Measurements from ENCODE around the gene DCN.

The DCN gene

DNA sequence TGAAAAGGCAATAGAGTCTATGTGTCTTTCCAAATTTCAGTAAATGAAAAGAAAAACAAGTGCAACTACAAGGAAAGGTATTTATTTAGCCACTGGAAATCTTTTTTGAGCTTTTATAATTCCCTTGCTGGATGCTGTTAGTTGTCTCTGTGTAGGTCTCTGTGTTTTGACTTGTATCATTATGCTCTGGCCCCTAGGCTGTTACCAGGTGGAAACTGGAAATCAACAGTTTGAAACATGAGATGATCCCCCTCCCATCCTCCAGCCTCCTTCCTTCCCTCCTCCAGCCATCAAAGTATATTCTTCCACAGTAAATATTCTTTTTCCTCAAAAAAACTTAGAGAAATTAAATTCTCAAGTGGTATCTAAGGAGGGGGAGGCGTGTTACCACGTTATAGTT, 934 bp upstream of the DCN start:
- no peak for DNase-seq

DNA sequence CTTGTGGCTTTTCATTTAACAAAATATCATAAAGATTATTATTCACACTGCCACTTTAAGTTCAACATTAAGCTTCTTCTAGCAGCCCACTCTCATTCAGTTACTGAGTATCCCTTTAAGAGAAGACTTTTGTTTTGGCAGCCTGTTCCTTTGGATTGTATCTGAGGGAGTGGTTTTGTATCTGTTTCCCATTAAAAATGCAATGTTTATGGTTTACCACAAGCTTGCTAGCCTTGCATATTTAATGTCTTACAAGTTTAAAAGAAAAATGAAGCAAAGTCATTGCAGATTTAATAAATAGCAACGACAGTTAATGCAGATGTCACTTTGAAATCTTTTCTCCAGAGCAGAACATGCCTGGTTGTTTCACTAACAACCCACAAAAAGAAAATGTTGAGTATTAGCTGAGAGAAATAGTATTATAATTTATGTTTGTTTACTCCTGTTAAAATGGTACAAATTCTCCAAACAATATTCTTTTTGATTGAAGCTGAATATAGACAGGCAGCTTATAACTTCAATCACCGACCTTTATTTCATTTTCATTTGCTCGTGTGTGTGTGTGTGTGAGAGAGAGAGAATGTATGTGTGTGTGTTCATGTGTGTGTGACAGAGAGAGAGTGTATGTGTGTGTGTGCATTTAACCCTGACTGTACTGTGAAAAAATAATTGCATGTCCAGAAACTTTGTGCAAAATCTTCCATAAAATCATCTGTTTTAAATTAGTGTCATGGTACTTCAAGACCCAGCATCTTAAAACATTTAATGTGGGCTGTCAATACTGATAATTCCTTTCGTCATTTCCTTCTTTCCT, 1.8 kb downstream of the DCN start:
- DNase-seq = no peak

DNA sequence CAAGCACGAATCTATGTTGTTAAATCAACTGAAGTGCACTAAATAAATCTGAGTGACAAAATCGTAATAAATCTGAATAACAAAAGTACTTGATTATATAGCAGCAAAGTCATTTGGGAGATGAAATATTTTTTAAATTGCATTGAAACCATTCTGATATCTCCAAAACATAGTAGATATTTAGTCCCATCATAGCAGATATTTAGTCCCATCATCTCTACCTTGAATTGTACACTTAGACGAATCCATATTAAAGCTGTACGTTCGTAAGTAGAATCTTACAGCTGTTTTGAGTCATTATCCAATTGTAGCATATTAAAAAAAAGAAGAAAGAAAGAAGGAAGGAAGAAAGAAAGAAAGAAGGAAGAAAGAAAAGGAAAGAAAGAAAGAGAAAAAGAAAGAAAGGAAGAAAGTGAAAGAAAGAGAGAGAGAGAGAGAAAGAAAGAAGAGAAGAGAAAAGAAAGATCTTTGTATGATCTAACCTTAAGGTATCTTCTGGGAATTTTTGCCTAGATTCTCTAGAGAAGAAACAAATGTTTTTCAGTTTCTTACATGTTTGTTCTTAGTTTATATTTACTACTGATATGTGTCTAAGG, 2.6 kb downstream of the DCN start:
- DNase-seq = no peak

DNA sequence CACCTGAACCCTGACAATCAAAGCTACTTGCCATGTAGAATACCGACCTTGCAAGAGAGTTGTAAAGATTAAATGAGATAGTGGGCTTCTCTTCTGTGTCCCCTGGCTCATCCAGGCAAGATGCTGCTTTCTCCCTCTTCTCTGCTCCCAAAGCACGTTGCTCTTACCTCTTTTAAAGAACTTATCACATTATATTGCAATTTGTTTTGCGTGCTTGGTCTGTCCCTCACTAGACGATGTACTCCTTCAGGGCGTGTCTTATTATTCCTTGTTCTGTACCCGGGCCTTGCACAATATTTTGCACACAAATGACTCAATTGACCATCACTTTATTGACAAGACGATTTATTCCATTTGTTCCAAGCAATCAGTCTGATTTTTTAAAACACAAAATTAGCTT, 3.3 kb downstream of the DCN start:
- no peak for DNase-seq

GRCh38 chr12:91178781-91179180, 3.8 kb downstream of the DCN start:
- no peak for DNase-seq

DNA sequence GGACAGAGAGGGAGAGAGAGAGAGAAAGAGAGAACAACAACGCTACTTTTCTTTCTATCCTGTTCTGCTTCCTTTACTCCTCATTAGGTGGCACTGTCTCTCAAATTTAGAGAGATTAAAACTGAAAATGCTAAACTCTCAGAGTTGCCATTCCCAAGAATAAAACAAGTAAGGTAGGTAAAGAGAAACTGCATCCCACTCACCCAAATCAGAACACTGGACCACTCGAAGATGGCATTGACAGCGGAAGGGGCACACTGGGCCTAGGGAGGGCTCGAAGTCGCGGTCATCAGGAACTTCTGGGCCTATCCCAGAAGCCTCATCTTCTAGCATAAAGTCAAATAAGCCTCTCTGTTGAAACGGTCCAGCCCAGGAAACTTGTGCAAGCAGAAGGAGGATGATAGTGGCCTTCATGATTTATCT, 4.5 kb downstream of the DCN start:
- DNase-seq = no peak

DNA sequence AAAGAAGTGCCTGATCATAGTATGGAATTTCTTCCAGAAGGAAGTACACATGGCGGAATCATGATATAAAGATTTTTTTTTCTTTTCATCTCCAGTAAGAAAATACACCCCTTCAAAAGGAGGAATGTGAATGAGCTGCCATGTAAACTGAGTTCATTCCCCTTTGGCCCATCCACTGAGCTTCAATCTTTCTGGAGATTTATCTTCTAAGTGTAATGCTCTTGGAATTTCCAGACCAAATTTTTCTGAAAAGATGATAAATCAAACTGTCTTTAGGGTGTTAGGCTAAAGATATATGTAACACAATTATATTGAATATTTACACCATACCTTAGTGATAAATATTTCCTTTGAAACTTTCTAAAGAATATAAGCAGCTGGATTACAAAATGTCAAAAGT, 5.2 kb downstream of the DCN start:
- DNase-seq = no peak

- no peak for DNase-seq
These were observed 5.7 kb downstream of the DCN start for GRCh38 chr12:91176915-91177314.

- no peak for DNase-seq
These were observed 6.3 kb downstream of the DCN start for GRCh38 chr12:91176358-91176757.

DNA sequence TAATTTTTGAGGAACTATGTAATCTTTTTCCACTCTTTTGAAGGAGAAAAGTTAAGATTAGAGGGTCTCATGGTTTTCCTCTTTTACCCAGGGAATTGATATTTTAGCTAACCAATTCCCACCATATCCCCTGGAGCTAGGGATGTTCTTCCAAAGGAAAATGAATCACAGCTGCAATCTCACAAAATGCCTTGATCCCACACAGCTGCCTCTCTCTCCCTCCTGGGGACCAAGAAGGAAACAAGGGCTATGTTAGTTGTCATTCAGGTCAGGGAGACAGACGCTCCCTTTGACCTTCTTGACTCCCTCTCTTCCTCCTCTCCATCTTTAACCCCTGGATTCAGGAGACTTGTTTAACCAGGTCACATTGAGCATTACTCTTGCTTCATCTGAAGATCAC, 9.5 kb downstream of the DCN start:
- DNase-seq = no peak

- DNase-seq = no peak
These were observed 10.5 kb downstream of the DCN start for GRCh38 chr12:91172096-91172495.

DNA sequence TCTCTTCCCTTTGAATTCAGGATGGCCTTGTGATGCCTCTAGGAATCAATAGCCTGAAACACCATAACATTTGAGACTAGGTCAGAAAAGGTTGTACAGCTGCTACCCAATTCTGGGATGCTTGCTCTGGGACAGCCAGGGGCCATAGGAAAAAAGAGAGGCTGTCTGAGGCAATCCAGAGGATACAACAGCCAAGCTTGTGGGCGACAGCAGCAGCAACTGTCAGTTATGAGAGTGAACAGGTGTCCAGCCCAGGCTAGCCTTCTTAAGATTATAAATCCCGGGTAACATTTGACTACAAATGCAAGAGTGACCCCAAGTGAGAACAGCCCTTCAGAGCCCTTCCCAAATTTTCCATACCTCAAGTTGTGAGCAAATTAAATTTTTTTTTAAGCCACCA, 11.1 kb downstream of the DCN start:
- DNase-seq = no peak

- DNase-seq = no peak
These were observed 19.5 kb downstream of the DCN start for GRCh38 chr12:91163116-91163515.

DNA sequence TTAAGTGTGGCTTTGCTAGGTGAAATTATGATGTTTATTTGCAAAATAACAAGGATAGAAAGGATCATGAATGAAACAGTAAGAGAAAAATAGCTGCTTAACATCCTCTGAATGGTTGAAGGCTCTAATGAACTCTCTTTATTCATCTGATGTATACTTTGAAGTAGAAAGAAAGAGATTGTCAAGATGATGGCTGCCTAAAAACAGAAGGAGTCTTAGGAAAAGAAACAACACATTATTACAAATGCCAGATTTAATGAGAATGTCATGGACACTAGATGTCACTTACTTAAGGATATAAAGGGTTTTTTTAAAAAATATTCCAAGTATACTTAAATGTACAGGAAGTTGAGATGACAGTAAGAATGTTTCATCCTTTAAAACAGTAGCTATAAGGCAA, 21.6 kb downstream of the DCN start:
- DNase-seq = no peak

GRCh38 chr12:91155990-91156389, 26.6 kb downstream of the DCN start:
- DNase-seq = no peak

GRCh38 chr12:91154131-91154530, 28.5 kb downstream of the DCN start:
- DNase-seq = no peak

GRCh38 chr12:91144053-91144452, 38.6 kb downstream of the DCN start:
- DNase-seq = no peak

- no peak for DNase-seq
These were observed 39.4 kb downstream of the DCN start for GRCh38 chr12:91143206-91143605.

DNA sequence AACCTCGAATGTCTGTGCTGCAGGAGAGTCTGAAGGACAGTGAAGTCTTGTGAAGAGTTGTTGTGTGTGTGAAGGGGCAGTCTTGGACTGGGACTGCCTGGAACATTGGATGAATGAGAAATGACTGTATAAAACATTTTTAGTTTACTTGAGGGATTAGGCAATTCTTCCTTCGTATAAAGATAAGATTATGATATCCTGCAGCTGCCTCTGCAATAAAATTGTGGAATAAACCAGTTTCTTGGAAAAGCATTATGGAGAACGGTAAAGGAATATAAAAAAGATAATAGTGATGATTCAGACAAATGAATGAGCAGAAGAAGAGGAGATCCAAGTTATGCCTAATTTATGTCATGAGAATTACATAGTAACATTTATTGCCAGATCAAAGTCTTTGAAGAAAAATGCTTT, 40.4 kb downstream of the DCN start:
- DNase-seq = no peak

DNA sequence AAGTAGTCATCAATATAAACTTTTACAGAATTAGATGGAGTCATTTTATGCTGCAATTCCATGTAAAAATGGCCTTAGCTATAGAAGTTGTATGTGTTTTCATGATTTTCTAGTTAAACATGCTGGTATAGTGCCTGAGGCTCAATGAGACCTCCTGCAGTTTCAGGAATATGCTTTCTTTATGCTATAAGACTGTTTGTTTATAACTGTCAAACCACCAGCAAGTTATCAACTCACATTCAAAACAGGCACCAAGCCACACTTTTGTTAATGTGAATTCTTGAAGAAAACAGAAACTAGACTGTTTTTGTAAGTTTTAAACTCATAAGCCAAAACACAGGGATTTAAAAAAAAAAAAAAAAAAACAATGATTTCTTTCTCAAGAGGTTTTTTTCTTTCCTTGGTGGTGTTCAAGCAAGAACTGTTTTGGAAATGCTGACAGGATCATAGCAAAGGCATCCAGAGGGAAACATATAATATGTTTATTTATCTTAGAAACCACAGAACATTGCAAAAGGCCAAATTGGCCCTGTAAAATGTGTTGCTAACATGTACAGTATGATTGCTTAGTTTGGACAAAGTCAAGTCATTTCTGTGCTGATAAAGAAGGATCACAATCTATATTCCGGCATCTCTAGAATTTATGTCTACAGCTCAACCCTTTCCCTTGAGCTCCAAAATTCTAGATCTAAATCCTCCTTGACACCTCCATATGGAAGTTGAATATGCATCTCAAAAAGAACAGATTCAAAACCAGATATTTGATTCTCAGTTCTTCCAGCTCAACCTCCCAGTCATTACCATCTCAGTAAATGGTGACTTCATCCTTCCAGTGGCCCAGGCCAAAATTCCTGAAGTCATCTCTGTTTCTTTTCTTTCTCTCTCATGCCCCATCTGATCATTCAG, 42.3 kb downstream of the DCN start:
- no peak for DNase-seq

GRCh38 chr12:91139286-91139685, 43.3 kb downstream of the DCN start:
- no peak for DNase-seq

DNA sequence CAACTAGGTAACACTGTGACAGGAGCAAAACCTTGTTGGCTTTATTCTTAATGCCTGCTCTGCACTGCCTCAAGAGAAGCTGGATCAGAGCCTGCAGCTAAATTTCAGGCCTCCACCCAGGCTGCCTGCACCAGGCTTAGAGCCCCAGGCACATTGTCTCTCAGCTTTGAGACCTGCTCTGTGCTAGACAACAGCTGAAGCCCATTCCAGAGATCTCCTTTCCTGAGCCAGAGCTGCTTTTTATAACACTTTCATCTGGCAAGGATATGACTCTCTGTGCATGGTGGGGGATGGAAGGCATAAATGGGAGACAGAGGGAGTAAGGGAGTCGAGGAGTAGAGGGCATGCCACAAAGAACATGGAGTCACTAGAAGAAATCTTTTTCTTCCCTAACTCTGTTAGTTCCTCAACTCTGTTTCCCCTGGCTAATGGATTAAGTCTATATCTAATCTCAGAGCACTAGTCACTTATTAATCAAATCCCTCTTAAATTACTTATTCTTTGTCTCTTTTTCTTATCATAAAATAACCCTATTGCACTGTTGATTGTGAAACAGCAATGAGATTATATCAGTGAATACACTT, 44.2 kb downstream of the DCN start:
- no peak for DNase-seq

DNA sequence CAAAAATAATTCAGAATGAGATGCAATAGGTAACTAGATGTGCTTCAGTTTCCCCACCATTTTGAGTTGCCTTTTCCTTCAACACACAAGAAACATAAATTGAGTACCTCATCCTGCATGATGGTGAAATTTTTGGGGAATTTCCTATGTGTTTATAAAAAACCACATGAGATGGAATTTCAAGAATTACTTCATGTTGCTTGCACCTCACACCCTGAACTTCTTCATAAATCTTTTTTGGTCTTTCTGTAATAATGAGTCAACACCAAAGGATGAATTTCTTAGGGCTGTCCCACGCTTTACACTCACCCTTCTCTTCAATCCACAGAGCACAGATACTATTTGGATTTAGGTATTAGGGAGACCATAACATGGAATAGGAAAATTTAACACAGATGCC, 48.7 kb downstream of the DCN start:
- DNase-seq = no peak
